ENCODE data around the gene PPP1CC.
"Not testable (repeated sequence)": the region's sequence is repeated elsewhere in the genome, so short reads cannot be mapped to it uniquely, and the experiment has no call there.

Gene PPP1CC

GRCh38 chr12:110744601-110745264 lies 2.0 kb upstream of the PPP1CC start:
- Mint-ChIP-seq H3K4me1 (ENCODE audit: low read depth in 2 of 2) (peaks cover 20 to 27% of the 10 kb centered on the region in 2 donors), H3K9me3 (no peaks in the 10 kb centered on the region), H3K36me3 (ENCODE audit: insufficient read depth) (peaks cover 23% of the 10 kb centered on the region), H3K27ac (peak overlapping the region in 1 of 2 donors; percentile 62), H3K4me3 (no peak overlapping the region), H3K27me3 (no peaks in the 10 kb centered on the region)
- no peak for DNase-seq
- no peak for ATAC-seq (replicated peaks)

- Mint-ChIP-seq H3K27ac (no peak overlapping the region), H3K36me3 (ENCODE audit: insufficient read depth) (peaks cover 23% of the 10 kb centered on the region), H3K9me3 (no peaks in the 10 kb centered on the region), H3K4me3 (peak overlapping the region; percentile 96 to 99), H3K27me3 (no peaks in the 10 kb centered on the region), H3K4me1 (ENCODE audit: low read depth in 2 of 2) (peaks cover 25 to 33% of the 10 kb centered on the region in 2 donors)
- DNase-seq (no peak), ATAC-seq (replicated peaks) (no peak)
Measured at GRCh38 chr12:110744151-110744571, 1.5 kb upstream of the PPP1CC start.

- H3K36me3 Mint-ChIP-seq (ENCODE audit: insufficient read depth) = peaks cover 23% of the 10 kb centered on the region
- H3K4me3 Mint-ChIP-seq = peak overlapping the region; percentile 96 to 99
- ATAC-seq (replicated peaks) (no peak), DNase-seq (no peak)
- no peaks in the 10 kb centered on the region for H3K9me3 Mint-ChIP-seq
- H3K4me1 Mint-ChIP-seq (ENCODE audit: low read depth in 2 of 2) = peaks cover 26 to 36% of the 10 kb centered on the region in 2 donors
- peak overlapping the region; percentile 97 to 98 for H3K27ac Mint-ChIP-seq
- H3K27me3 Mint-ChIP-seq = no peaks in the 10 kb centered on the region
Measured at GRCh38 chr12:110743571-110744093, 941 bp upstream of the PPP1CC start.

GRCh38 chr12:110742096-110742717 lies 484 bp downstream of the PPP1CC start:
- H3K9me3 Mint-ChIP-seq = no peaks in the 10 kb centered on the region
- ATAC-seq (replicated peaks) = no peak

GRCh38 chr12:110741341-110742095 lies 1.2 kb downstream of the PPP1CC start:
- peak overlapping the region; percentile 97 to 98 for H3K27ac Mint-ChIP-seq
- peak overlapping the region; percentile 96 to 99 for H3K4me3 Mint-ChIP-seq
- H3K36me3 Mint-ChIP-seq (ENCODE audit: insufficient read depth) = peaks cover 25% of the 10 kb centered on the region
- ATAC-seq (replicated peaks) = no peak
- H3K27me3 Mint-ChIP-seq = no peaks in the 10 kb centered on the region
- H3K4me1 Mint-ChIP-seq (ENCODE audit: low read depth in 2 of 2) = peaks cover 40 to 56% of the 10 kb centered on the region in 2 donors
- no peak for DNase-seq
- H3K9me3 Mint-ChIP-seq = no peaks in the 10 kb centered on the region

More at GRCh38 chr12:110742096-110742717, 484 bp downstream of the PPP1CC start:
- H3K4me1 Mint-ChIP-seq (ENCODE audit: low read depth in 2 of 2) = peaks cover 39 to 50% of the 10 kb centered on the region in 2 donors
- H3K36me3 Mint-ChIP-seq (ENCODE audit: insufficient read depth) = peaks cover 27% of the 10 kb centered on the region
- peak overlapping the region; percentile 96 to 99 for H3K4me3 Mint-ChIP-seq
- peak overlapping the region; percentile 97 to 98 for H3K27ac Mint-ChIP-seq
- no peak for DNase-seq
- no peaks in the 10 kb centered on the region for H3K27me3 Mint-ChIP-seq

GRCh38 chr12:110739894-110740293 lies 2.8 kb downstream of the PPP1CC start:
- no peaks in the 10 kb centered on the region for H3K9me3 Mint-ChIP-seq
- peak overlapping the region; percentile 65 to 98 for H3K27ac Mint-ChIP-seq
- H3K36me3 Mint-ChIP-seq (ENCODE audit: insufficient read depth) = peaks cover 38% of the 10 kb centered on the region
- H3K27me3 Mint-ChIP-seq = no peaks in the 10 kb centered on the region
- DNase-seq = no peak
- H3K4me3 Mint-ChIP-seq = peak overlapping the region; percentile 96 to 99
- peaks cover 42 to 68% of the 10 kb centered on the region in 2 donors for H3K4me1 Mint-ChIP-seq (ENCODE audit: low read depth in 2 of 2)
- no peak for ATAC-seq (replicated peaks)

GRCh38 chr12:110739488-110739887 lies 3.2 kb downstream of the PPP1CC start:
- Mint-ChIP-seq H3K4me3 (peak overlapping the region; percentile 96 to 99), H3K4me1 (ENCODE audit: low read depth in 2 of 2) (peaks cover 43 to 71% of the 10 kb centered on the region in 2 donors), H3K36me3 (ENCODE audit: insufficient read depth) (peaks cover 41% of the 10 kb centered on the region), H3K27ac (peak overlapping the region; percentile 65 to 98), H3K9me3 (no peaks in the 10 kb centered on the region), H3K27me3 (no peaks in the 10 kb centered on the region)
- ATAC-seq (replicated peaks) (no peak), DNase-seq (no peak)

- Mint-ChIP-seq H3K4me3 (peak overlapping the region; percentile 80 to 99), H3K36me3 (ENCODE audit: insufficient read depth) (peaks cover 38% of the 10 kb centered on the region), H3K27me3 (no peaks in the 10 kb centered on the region), H3K4me1 (ENCODE audit: low read depth in 2 of 2) (peaks cover 40 to 73% of the 10 kb centered on the region in 2 donors), H3K9me3 (no peaks in the 10 kb centered on the region), H3K27ac (peak overlapping the region; percentile 82 to 88)
- DNase-seq (no peak), ATAC-seq (replicated peaks) (no peak)
Measured at GRCh38 chr12:110737532-110737931, 5.2 kb downstream of the PPP1CC start.

- H3K27me3 Mint-ChIP-seq; DNase-seq; ATAC-seq (replicated peaks); H3K9me3 Mint-ChIP-seq: not testable (repeated sequence)
- peaks cover 42 to 78% of the 10 kb centered on the region in 2 donors for H3K4me1 Mint-ChIP-seq (ENCODE audit: low read depth in 2 of 2)
- peaks cover 42% of the 10 kb centered on the region for H3K36me3 Mint-ChIP-seq (ENCODE audit: insufficient read depth)
- H3K27ac Mint-ChIP-seq = peak overlapping the region; percentile 82 to 88
- H3K4me3 Mint-ChIP-seq = peak overlapping the region; percentile 80 to 99
Measured at GRCh38 chr12:110737016-110737415, 5.7 kb downstream of the PPP1CC start.

- H3K27ac Mint-ChIP-seq = peak overlapping the region; percentile 64 to 86
- no peaks in the 10 kb centered on the region for H3K9me3 Mint-ChIP-seq
- no peaks in the 10 kb centered on the region for H3K27me3 Mint-ChIP-seq
- no peak for ATAC-seq (replicated peaks)
- peaks cover 67% of the 10 kb centered on the region for H3K36me3 Mint-ChIP-seq (ENCODE audit: insufficient read depth)
- no peak for DNase-seq
- H3K4me1 Mint-ChIP-seq (ENCODE audit: low read depth in 2 of 2) = peaks cover 37 to 71% of the 10 kb centered on the region in 2 donors
- peak overlapping the region; percentile 43 to 49 for H3K4me3 Mint-ChIP-seq
Measured at GRCh38 chr12:110733900-110734299, 8.8 kb downstream of the PPP1CC start.

GRCh38 chr12:110733089-110733715 lies 9.5 kb downstream of the PPP1CC start:
- Mint-ChIP-seq H3K36me3 (ENCODE audit: insufficient read depth) (peaks cover 74% of the 10 kb centered on the region), H3K4me1 (ENCODE audit: low read depth in 2 of 2) (peaks cover 36 to 69% of the 10 kb centered on the region in 2 donors), H3K9me3 (no peaks in the 10 kb centered on the region), H3K27me3 (no peaks in the 10 kb centered on the region), H3K4me3 (peak overlapping the region; percentile 43 to 49), H3K27ac (peak overlapping the region; percentile 64 to 86)
- DNase-seq = no peak
- ATAC-seq (replicated peaks) = no peak

- DNase-seq = no peak
- Mint-ChIP-seq H3K36me3 (ENCODE audit: insufficient read depth) (peaks cover 78% of the 10 kb centered on the region), H3K27me3 (no peaks in the 10 kb centered on the region), H3K4me1 (ENCODE audit: low read depth in 2 of 2) (peaks cover 36 to 68% of the 10 kb centered on the region in 2 donors), H3K9me3 (no peaks in the 10 kb centered on the region), H3K27ac (peak overlapping the region; percentile 42 to 64), H3K4me3 (no peak overlapping the region)
- no peak for ATAC-seq (replicated peaks)
Measured at GRCh38 chr12:110732572-110732971, 10.1 kb downstream of the PPP1CC start.

- no peak for DNase-seq
- Mint-ChIP-seq H3K4me3 (peak overlapping the region in 1 of 2 donors; percentile 35), H3K4me1 (ENCODE audit: low read depth in 2 of 2) (peaks cover 34 to 64% of the 10 kb centered on the region in 2 donors), H3K9me3 (no peaks in the 10 kb centered on the region), H3K36me3 (ENCODE audit: insufficient read depth) (peaks cover 84% of the 10 kb centered on the region), H3K27me3 (no peaks in the 10 kb centered on the region), H3K27ac (peak overlapping the region in 1 of 2 donors; percentile 12)
- no peak for ATAC-seq (replicated peaks)
Measured at GRCh38 chr12:110731479-110731878, 11.2 kb downstream of the PPP1CC start.
